H9 (cell line): ENCODE results near the gene SMS. TPM values are rescaled to one million over a fixed set of nuclear protein-coding genes. Genes with fewer than 3 reads are reported as not detected.
A peak's percentile ranks its signal among the peaks of the same experiment; 100 is the strongest.

Source experiments
- DNase-seq: peaks from one replicate; pipeline ENCODE4 v3.0.0-alpha.2; 2017
- H2AFZ ChIP-seq: one replicate; pipeline ENCODE4 v1.6.1; 2013; ENCODE audit warnings: mild to moderate bottlenecking, low read length, control low read depth, moderate library complexity
- H2AK5ac ChIP-seq: 2 replicates; pipeline ENCODE4 v1.6.1; 2013; ENCODE audit warnings: low read length, control low read depth, mixed read lengths; ENCODE audit not compliant: insufficient read length
- H2BK120ac ChIP-seq: one replicate; pipeline ENCODE4 v1.6.1; 2013; ENCODE audit warnings: low read depth, mild to moderate bottlenecking, low read length, control low read depth, inconsistent platforms; ENCODE audit not compliant: poor library complexity, severe bottlenecking
- H2BK12ac ChIP-seq: 2 replicates; pipeline ENCODE4 v1.6.1; 2013; ENCODE audit warnings: low read length, control low read depth, mixed read lengths, low read depth; ENCODE audit not compliant: insufficient read length
- H2BK15ac ChIP-seq: 2 replicates; pipeline ENCODE4 v1.6.1; 2013; ENCODE audit warnings: low read depth, low read length, control low read depth
- H2BK20ac ChIP-seq: one replicate; pipeline ENCODE4 v1.6.1; 2013; ENCODE audit warnings: low read depth, mild to moderate bottlenecking, low read length, control low read depth, inconsistent platforms; ENCODE audit not compliant: poor library complexity, severe bottlenecking
- H2BK5ac ChIP-seq: 2 replicates; pipeline ENCODE4 v1.6.1; 2013; ENCODE audit warnings: low read length, control low read depth, mixed read lengths; ENCODE audit not compliant: insufficient read length
- H3K14ac ChIP-seq: 2 replicates; pipeline ENCODE4 v1.6.1; 2013; ENCODE audit warnings: low read length, control low read depth; ENCODE audit not compliant: insufficient read depth
- H3K18ac ChIP-seq: 2 replicates; pipeline ENCODE4 v1.6.1; 2013; ENCODE audit warnings: low read depth, mild to moderate bottlenecking, mixed read lengths, low read length, control low read depth; ENCODE audit not compliant: insufficient read length
- H3K23ac ChIP-seq: 2 replicates; pipeline ENCODE4 v1.6.1; 2013; ENCODE audit warnings: low read length, control low read depth, mixed read lengths, low read depth; ENCODE audit not compliant: insufficient read length
- H3K23me2 ChIP-seq: 2 replicates; pipeline ENCODE4 v1.6.1; 2013; ENCODE audit warnings: low read depth, mild to moderate bottlenecking, mixed read lengths, low read length, control low read depth; ENCODE audit not compliant: insufficient read length, poor library complexity, severe bottlenecking
- H3K27ac ChIP-seq: 2 replicates; pipeline ENCODE4 v1.5.1; 2013; ENCODE audit warnings: low read length, control low read depth, mixed read lengths, low read depth; ENCODE audit not compliant: insufficient read length
- H3K27me3 ChIP-seq: 2 replicates; pipeline ENCODE4 v1.6.1; 2013; ENCODE audit warnings: low read length, control low read depth, inconsistent platforms; ENCODE audit not compliant: insufficient read depth
- H3K4ac ChIP-seq: 2 replicates; pipeline ENCODE4 v1.6.1; 2013; ENCODE audit warnings: low read depth, mild to moderate bottlenecking, control low read depth, inconsistent platforms, low read length, moderate library complexity
- H3K4me1 ChIP-seq: 2 replicates; pipeline ENCODE4 v1.6.1; 2013; ENCODE audit warnings: low read length, control low read depth, inconsistent platforms; ENCODE audit not compliant: insufficient read depth
- H3K4me2 ChIP-seq: 2 replicates; pipeline ENCODE4 v1.6.1; 2013; ENCODE audit warnings: low read length, control low read depth, mixed read lengths; ENCODE audit not compliant: insufficient read length, insufficient read depth
- H3K56ac ChIP-seq: 2 replicates; pipeline ENCODE4 v1.6.1; 2013; ENCODE audit warnings: low read depth, mild to moderate bottlenecking, mixed read lengths, low read length, control low read depth; ENCODE audit not compliant: insufficient read length
- H3K79me1 ChIP-seq: 2 replicates; pipeline ENCODE4 v1.6.1; 2013; ENCODE audit warnings: low read depth, mild to moderate bottlenecking, moderate library complexity, low read length, control low read depth, inconsistent platforms; ENCODE audit not compliant: insufficient read depth, poor library complexity, severe bottlenecking
- H3K79me2 ChIP-seq: 2 replicates; pipeline ENCODE4 v1.6.1; 2013; ENCODE audit warnings: low read length, control low read depth, inconsistent platforms; ENCODE audit not compliant: insufficient read depth
- H3K9ac ChIP-seq: 2 replicates; pipeline ENCODE4 v1.6.1; 2013; ENCODE audit warnings: low read length, control low read depth, mixed read lengths; ENCODE audit not compliant: insufficient read length; ENCODE audit errors: extremely low read depth
- H3K9me3 ChIP-seq: one replicate; pipeline ENCODE4 v1.6.1; 2013; ENCODE audit warnings: low read depth, low read length, inconsistent platforms; ENCODE audit not compliant: control insufficient read depth
- H3T11ph ChIP-seq: one replicate; pipeline ENCODE4 v1.6.1; 2013; ENCODE audit warnings: mild to moderate bottlenecking, low read length, control low read depth, inconsistent platforms
- H4K20me1 ChIP-seq: one replicate; pipeline ENCODE4 v1.6.1; 2013; ENCODE audit not compliant: control insufficient read depth, insufficient read length, insufficient read depth
- H4K5ac ChIP-seq: 2 replicates; pipeline ENCODE4 v1.6.1; 2013; ENCODE audit warnings: low read depth, mild to moderate bottlenecking, mixed read lengths, low read length, control low read depth; ENCODE audit not compliant: insufficient read length
- H4K8ac ChIP-seq: replicated peaks from 2 replicates; pipeline ENCODE4 v1.6.1; 2013; ENCODE audit warnings: low read length, control low read depth, mixed read lengths, low read depth; ENCODE audit not compliant: insufficient read length
- H4K91ac ChIP-seq: 2 replicates; pipeline ENCODE4 v1.6.1; 2013; ENCODE audit warnings: low read depth, mild to moderate bottlenecking, moderate library complexity, mixed read lengths, low read length, control low read depth; ENCODE audit not compliant: insufficient read length
- H3K27ac Mint-ChIP-seq, 3 experiments: 2 replicates in 2 of 3; 3 replicates in 1 of 3; pipeline ENCODE4 v1.8.0; 2020 to 2021; ENCODE audit warnings: mixed read lengths in 3 of 3, mild to moderate bottlenecking in 1 of 3, moderate library complexity in 1 of 3
- H3K27me3 Mint-ChIP-seq: 2 replicates; pipeline ENCODE4 v1.8.0; 2021; ENCODE audit warnings: low read depth, mild to moderate bottlenecking, moderate library complexity, mixed read lengths
- H3K36me3 Mint-ChIP-seq, 3 experiments: 2 replicates in 2 of 3; 3 replicates in 1 of 3; pipeline ENCODE4 v1.8.0; 2020 to 2021; ENCODE audit warnings: low read depth in 3 of 3, mixed read lengths in 3 of 3; ENCODE audit not compliant: insufficient read depth in 1 of 3
- H3K4me1 Mint-ChIP-seq, 2 experiments: 2 replicates each; pipeline ENCODE4 v1.8.0; 2020; ENCODE audit warnings: mixed read lengths in 2 of 2
- H3K4me3 Mint-ChIP-seq, 2 experiments: 2 replicates in 1 of 2; 3 replicates in 1 of 2; pipeline ENCODE4 v1.8.0; 2020 to 2021; ENCODE audit warnings: mild to moderate bottlenecking in 2 of 2, mixed read lengths in 2 of 2, moderate library complexity in 1 of 2
- H3K9me3 Mint-ChIP-seq, 2 experiments: 2 replicates in 1 of 2; 3 replicates in 1 of 2; pipeline ENCODE4 v1.8.0; 2020; ENCODE audit warnings: mild to moderate bottlenecking in 2 of 2, mixed read lengths in 2 of 2, moderate library complexity in 1 of 2
- CTCF ChIP-seq: fragments of 200-600 bp; sonication (generic); conservative IDR thresholded peaks from 3 replicates; pipeline ENCODE4 v1.8.0; 2021; ENCODE audit warnings: antibody characterized with exemption, mild to moderate bottlenecking
- WGBS: extraction: QIAGEN DNeasy Blood & Tissue Kit; methylation state at CpG from one replicate; pipeline ENCODE4 v1.1.7; 2013; ENCODE audit warnings: missing lambda C conversion rate, low lambda C conversion rate, mixed read lengths; ENCODE audit not compliant: insufficient read length; ENCODE audit errors: extremely low coverage; 5-methylcytosine and 5-hydroxymethylcytosine counted together
- total RNA-seq: library from RNA; stranded (reverse); gene quantifications from 2 replicates; pipeline ENCODE4 v1.2.1, GENCODE V29; 2021

SMS gene
- total RNA-seq, 1 experiment from 2014 or later: 415 TPM

- no peak overlapping the region for H3K14ac ChIP-seq
- no peak for TF ChIP-seq CTCF
- DNase-seq: no peak
- whole genome bisulfite sequencing: no CpG with 5 or more reads among the region's 3 CpGs
- H4K20me1 ChIP-seq: no peaks in the 10 kb centered on the region
- no peak overlapping the region for H2AK5ac ChIP-seq
- H3K23ac ChIP-seq: no peak overlapping the region
- H4K8ac ChIP-seq: no peak overlapping the region
- no peak overlapping the region for H3K9ac ChIP-seq
- no peak overlapping the region for H2BK12ac ChIP-seq
- 0 out of 7 replicates have a peak overlapping the region, but pooled peaks of 1 of the 3 experiments have one; percentile 27 for H3K27ac Mint-ChIP-seq
- H3K79me1 ChIP-seq: no peaks in the 10 kb centered on the region
- H3K9me3 Mint-ChIP-seq: peaks cover 0 to 20% of the 10 kb centered on the region in 2 experiments; a peak in 4 of 5 replicates
- no peak overlapping the region for H3K56ac ChIP-seq
- peaks cover 46 to 93% (median 89%) of the 10 kb centered on the region in 3 experiments for H3K36me3 Mint-ChIP-seq
- no peak overlapping the region for H2BK5ac ChIP-seq
- H3K4me1 Mint-ChIP-seq: peaks cover 6 to 8% of the 10 kb centered on the region in 2 experiments; a peak in 1 of 4 replicates
- H4K5ac ChIP-seq: no peak overlapping the region
- no peak overlapping the region for H3K4me3 Mint-ChIP-seq
- H3K4me1 ChIP-seq: no peaks in the 10 kb centered on the region
- H3K27me3 ChIP-seq: no peaks in the 10 kb centered on the region
- no peaks in the 10 kb centered on the region; the same call in 1 of the 2 replicates for H3K27me3 Mint-ChIP-seq
- H2BK120ac ChIP-seq: no peak overlapping the region
- no peaks in the 10 kb centered on the region for H3K23me2 ChIP-seq
- H3K4ac ChIP-seq: no peak overlapping the region
- H2BK20ac ChIP-seq: no peak overlapping the region
- no peak overlapping the region for H2AFZ ChIP-seq
- no peaks in the 10 kb centered on the region for H3K9me3 ChIP-seq
- H3T11ph ChIP-seq: no peak overlapping the region
- no peak overlapping the region for H3K18ac ChIP-seq
- no peak overlapping the region for H3K27ac ChIP-seq
- no peak overlapping the region for H4K91ac ChIP-seq
- no peak overlapping the region for H3K4me2 ChIP-seq
- no peak overlapping the region for H2BK15ac ChIP-seq
- H3K79me2 ChIP-seq: no peaks in the 10 kb centered on the region
Observed at GRCh38 chrX:21975242-21975641, 34.7 kb downstream of the SMS start.
